Measurements from ENCODE around the gene CR2.

CR2 gene

DNA sequence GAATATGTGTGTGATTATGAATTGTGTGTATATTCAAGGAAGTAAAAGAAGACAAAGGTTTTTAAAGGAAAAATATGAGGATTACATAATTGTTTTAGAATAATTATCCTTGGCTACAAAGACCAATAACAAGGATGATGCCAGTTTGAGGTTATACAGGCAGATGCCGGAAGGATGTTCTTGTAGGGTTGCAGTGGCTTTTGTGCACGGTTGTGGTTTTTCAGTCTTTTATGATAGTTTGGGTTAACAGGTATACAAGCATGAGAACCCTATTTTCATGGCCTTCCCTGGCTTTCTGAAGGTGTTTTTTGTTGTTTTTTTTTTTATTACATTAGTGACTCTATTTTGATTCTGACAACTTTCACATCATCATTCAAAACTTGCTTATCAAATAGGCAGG lies 4.9 kb downstream of the CR2 start:
- H3K9me3 ChIP-seq (ENCODE audit: control insufficient read depth, low read length): no peaks in the 10 kb centered on the region
- no peaks in the 10 kb centered on the region for H3K4me1 ChIP-seq
- H3K79me2 ChIP-seq: no peaks in the 10 kb centered on the region
- no peaks in the 10 kb centered on the region for H3K36me3 ChIP-seq (ENCODE audit: control insufficient read depth, insufficient read depth, low read length)
- no peak overlapping the region for H3K4me2 ChIP-seq (ENCODE audit: low read length)
- H3K4me3 ChIP-seq (ENCODE audit: low read depth, low read length): no peak overlapping the region
- no peaks in the 10 kb centered on the region for H3K27me3 ChIP-seq (ENCODE audit: control insufficient read depth, insufficient read depth, low read length)
- no peak overlapping the region for H3K9ac ChIP-seq
- TF ChIP-seq, protein P1, sequence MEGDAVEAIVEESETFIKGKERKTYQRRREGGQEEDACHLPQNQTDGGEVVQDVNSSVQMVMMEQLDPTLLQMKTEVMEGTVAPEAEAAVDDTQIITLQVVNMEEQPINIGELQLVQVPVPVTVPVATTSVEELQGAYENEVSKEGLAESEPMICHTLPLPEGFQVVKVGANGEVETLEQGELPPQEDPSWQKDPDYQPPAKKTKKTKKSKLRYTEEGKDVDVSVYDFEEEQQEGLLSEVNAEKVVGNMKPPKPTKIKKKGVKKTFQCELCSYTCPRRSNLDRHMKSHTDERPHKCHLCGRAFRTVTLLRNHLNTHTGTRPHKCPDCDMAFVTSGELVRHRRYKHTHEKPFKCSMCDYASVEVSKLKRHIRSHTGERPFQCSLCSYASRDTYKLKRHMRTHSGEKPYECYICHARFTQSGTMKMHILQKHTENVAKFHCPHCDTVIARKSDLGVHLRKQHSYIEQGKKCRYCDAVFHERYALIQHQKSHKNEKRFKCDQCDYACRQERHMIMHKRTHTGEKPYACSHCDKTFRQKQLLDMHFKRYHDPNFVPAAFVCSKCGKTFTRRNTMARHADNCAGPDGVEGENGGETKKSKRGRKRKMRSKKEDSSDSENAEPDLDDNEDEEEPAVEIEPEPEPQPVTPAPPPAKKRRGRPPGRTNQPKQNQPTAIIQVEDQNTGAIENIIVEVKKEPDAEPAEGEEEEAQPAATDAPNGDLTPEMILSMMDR (IDR thresholded peaks at IDR 0.05): no peak
- no peak overlapping the region for H3K27ac ChIP-seq
- H2AFZ ChIP-seq: no peak overlapping the region

DNA sequence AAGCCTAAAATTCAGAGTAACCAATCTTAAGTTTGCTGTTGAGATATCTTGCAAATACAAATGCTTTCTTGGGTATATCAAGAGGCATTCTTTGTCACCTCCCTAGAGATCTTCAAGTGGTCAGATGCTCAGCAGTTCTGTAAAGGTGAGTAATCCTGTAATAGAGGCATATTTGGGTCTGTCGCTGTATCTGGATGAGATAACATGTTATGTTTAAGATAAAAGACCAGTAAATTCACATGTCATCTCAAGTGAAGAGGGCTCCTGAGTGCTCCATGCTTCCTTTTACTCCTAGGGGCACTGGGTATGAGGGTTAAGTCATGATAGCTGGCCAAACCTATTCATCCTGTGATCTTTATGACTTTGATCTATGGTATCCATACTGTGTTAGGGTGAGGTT lies 7.5 kb downstream of the CR2 start:
- no peaks in the 10 kb centered on the region for H3K9me3 ChIP-seq (ENCODE audit: control insufficient read depth, low read length)
- H2AFZ ChIP-seq: no peak overlapping the region
- no peak overlapping the region for H3K4me2 ChIP-seq (ENCODE audit: low read length)
- H3K36me3 ChIP-seq (ENCODE audit: control insufficient read depth, insufficient read depth, low read length): no peaks in the 10 kb centered on the region
- no peak overlapping the region for H3K4me3 ChIP-seq (ENCODE audit: low read depth, low read length)
- no peaks in the 10 kb centered on the region for H3K79me2 ChIP-seq
- H3K27ac ChIP-seq: no peak overlapping the region
- TF ChIP-seq, protein P1 (IDR thresholded peaks at IDR 0.05): no peak
- H3K4me1 ChIP-seq: no peaks in the 10 kb centered on the region
- no peaks in the 10 kb centered on the region for H3K27me3 ChIP-seq (ENCODE audit: control insufficient read depth, insufficient read depth, low read length)
- H3K9ac ChIP-seq: no peak overlapping the region

DNA sequence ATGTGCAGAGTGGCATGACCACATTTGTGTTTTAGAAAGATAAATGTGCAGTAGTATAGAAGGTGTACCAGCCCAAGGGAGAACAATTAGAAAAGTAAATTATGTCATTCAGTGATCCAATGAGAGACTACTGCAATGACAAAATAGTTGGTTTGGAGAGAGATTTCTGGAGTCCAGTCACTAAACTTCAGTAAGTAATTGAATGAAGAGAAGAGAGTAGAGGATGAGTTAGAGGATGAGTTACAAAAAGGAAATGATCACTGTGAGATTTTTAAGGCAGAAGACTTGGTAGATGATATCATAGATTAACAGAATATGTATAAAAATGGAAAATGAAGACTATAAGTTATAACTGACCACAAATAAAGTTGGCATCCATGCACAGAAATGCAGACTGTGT lies 8.4 kb downstream of the CR2 start:
- Histone ChIP-seq H3K79me2 (no peaks in the 10 kb centered on the region), H3K9ac (no peak overlapping the region), H3K9me3 (ENCODE audit: control insufficient read depth, low read length) (no peaks in the 10 kb centered on the region), H3K36me3 (ENCODE audit: control insufficient read depth, insufficient read depth, low read length) (no peaks in the 10 kb centered on the region), H2AFZ (no peak overlapping the region), H3K4me3 (ENCODE audit: low read depth, low read length) (no peak overlapping the region), H3K4me2 (ENCODE audit: low read length) (no peak overlapping the region), H3K4me1 (no peaks in the 10 kb centered on the region), H3K27ac (no peak overlapping the region), H3K27me3 (ENCODE audit: control insufficient read depth, insufficient read depth, low read length) (no peaks in the 10 kb centered on the region)
- TF ChIP-seq, protein P1 (IDR thresholded peaks at IDR 0.05): no peak

DNA sequence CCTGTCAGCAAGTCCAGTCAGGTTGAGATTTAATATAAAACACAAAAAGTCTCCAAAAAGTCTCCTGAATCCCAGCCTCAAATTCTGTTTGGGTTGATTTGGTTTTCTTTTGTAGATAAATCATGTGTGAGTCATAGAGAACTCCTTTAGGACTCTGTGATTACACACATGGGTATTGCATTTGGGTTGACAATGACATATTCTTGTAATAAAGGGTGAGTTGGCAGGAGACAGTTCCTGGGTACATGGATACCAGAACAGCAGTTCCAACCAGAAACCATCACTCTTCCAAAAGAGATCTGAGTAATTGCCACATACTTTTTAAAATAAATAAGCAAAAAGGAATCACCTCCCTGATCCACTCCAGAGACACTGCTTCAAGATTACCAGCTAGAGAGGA lies 8.9 kb downstream of the CR2 start:
- Histone ChIP-seq H3K9me3 (ENCODE audit: control insufficient read depth, low read length) (no peaks in the 10 kb centered on the region), H3K4me1 (no peaks in the 10 kb centered on the region), H3K79me2 (no peaks in the 10 kb centered on the region), H3K4me2 (ENCODE audit: low read length) (no peak overlapping the region), H3K36me3 (ENCODE audit: control insufficient read depth, insufficient read depth, low read length) (no peaks in the 10 kb centered on the region), H3K9ac (no peak overlapping the region), H3K4me3 (ENCODE audit: low read depth, low read length) (no peak overlapping the region), H3K27ac (no peak overlapping the region), H3K27me3 (ENCODE audit: control insufficient read depth, insufficient read depth, low read length) (no peaks in the 10 kb centered on the region), H2AFZ (no peak overlapping the region)
- TF ChIP-seq, protein P1 (IDR thresholded peaks at IDR 0.05): no peak

DNA sequence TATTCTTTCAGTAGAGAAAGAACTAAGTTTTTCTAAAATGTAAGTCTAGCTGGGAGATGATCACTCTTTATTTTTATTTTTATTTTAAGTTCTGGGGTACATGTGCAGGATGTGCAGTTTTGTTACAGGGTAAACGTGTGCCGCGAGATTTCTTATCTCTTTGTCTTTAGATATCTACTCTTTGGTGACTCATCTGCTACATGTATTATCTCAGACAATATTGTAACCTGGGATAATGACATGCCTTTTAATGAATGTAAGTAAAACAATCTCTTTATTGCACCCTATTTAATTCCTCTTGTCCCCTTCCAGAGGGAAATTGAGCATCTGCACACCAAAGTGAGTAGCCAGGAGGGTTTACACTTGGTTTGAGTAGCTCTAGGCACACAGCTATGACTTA lies 9.4 kb downstream of the CR2 start:
- no peak overlapping the region for H3K4me2 ChIP-seq (ENCODE audit: low read length)
- TF ChIP-seq, protein P1 (IDR thresholded peaks at IDR 0.05): no peak
- no peaks in the 10 kb centered on the region for H3K79me2 ChIP-seq
- no peak overlapping the region for H2AFZ ChIP-seq
- H3K4me1 ChIP-seq: no peaks in the 10 kb centered on the region
- no peaks in the 10 kb centered on the region for H3K27me3 ChIP-seq (ENCODE audit: control insufficient read depth, insufficient read depth, low read length)
- H3K36me3 ChIP-seq (ENCODE audit: control insufficient read depth, insufficient read depth, low read length): no peaks in the 10 kb centered on the region
- no peak overlapping the region for H3K4me3 ChIP-seq (ENCODE audit: low read depth, low read length)
- H3K27ac ChIP-seq: no peak overlapping the region
- H3K9ac ChIP-seq: no peak overlapping the region
- H3K9me3 ChIP-seq (ENCODE audit: control insufficient read depth, low read length): no peaks in the 10 kb centered on the region

Data from parathyroid adenoma (tissue), 2 donors.